Renal cortex interstitium (tissue), 11 donors: ENCODE data around the gene AGAP5. TPM values are rescaled to one million over a fixed set of nuclear protein-coding genes. Genes with fewer than 3 reads are reported as not detected.
"Not testable (repeated sequence)": the region's sequence is repeated elsewhere in the genome, so short reads cannot be mapped to it uniquely, and the experiment has no call there.

Experiments used
- DNase-seq, 11 donors: peaks; one replicate each; pipeline ENCODE4 v3.0.0-alpha.2; 2013; ENCODE audit warnings: low read depth in 9 of 11, low spot score in 4 of 11; ENCODE audit errors: extremely low read depth in 1 of 11
- polyA plus RNA-seq, 3 donors: library from polyadenylated mRNA; unstranded; fragments of 120-200 nt; gene quantifications; one replicate each; pipeline ENCODE4 v1.2.1, GENCODE V29; 2013; ENCODE audit not compliant: insufficient read length in 3 of 3

Gene AGAP5
- polyA plus RNA-seq, 3 donors: 11.2 to 31.3 (median 14.8) TPM

DNA sequence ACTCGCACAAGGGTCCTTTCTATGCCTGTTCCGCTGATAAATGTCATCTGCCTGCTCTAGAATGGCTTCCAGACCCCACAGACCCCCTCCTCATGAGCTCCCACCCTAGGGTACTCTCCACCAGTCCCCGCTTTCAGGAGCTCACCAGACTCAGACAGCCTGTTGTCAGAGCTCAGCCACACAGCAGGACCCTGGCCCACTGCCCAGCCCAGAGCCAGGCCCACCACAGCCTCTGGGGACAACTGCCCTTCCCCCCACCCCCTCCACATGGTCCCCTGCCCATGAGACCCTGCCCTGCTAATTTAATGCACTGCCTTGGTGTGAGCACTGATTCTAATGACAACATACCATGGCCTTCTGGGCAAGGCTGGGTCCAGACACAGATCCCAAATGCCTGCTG is 32.3 kb downstream of the AGAP5 start:
- not testable (repeated sequence) for DNase-seq

GRCh38 chr10:73664156-73665040 is 33.5 kb downstream of the AGAP5 start:
- not testable (repeated sequence) for DNase-seq

- not testable (repeated sequence) for DNase-seq
These were observed 34.3 kb downstream of the AGAP5 start for GRCh38 chr10:73663621-73664020.

DNA sequence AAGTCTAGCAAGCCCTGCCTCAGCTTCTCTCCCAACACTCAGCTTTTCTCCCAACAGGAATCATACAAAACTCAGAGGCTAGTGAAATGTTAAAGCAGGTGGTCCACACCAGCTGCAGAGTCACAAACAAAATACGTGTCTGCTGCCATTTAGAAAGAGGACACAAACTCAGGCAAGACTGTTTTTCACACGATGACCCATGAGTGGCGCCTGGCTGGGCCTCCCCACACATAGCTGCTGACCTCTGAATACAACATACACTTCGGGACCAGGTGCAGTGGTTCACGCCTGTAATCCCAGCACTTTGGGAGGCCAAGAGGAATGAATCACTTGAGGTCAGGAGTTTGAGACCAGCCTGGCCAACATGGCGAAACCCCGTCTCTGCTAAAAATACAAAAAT is 35.2 kb downstream of the AGAP5 start:
- not testable (repeated sequence) for DNase-seq

DNA sequence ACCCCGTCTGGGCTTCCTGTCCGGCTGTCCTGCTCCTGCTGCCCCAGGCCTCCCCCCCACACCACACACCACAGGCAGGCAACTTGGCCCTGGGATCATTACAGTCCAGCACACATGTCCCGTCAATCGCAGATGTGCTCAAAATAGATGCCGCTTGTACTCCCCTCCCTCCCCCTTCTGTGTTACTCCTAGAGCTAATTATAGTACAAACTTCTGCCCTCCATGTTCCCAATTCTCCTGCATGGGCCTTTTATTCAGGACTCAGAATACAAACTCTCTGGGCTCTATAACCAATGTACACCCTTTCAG is 42.0 kb downstream of the AGAP5 start, which contains the start of gene SYNPO2L:
Gene SYNPO2L, minus strand, starts transcription at position 40 of the 309 bp plus-strand sequence. CDS start 107 bp downstream, outside the sequence.
- no peak for DNase-seq

DNA sequence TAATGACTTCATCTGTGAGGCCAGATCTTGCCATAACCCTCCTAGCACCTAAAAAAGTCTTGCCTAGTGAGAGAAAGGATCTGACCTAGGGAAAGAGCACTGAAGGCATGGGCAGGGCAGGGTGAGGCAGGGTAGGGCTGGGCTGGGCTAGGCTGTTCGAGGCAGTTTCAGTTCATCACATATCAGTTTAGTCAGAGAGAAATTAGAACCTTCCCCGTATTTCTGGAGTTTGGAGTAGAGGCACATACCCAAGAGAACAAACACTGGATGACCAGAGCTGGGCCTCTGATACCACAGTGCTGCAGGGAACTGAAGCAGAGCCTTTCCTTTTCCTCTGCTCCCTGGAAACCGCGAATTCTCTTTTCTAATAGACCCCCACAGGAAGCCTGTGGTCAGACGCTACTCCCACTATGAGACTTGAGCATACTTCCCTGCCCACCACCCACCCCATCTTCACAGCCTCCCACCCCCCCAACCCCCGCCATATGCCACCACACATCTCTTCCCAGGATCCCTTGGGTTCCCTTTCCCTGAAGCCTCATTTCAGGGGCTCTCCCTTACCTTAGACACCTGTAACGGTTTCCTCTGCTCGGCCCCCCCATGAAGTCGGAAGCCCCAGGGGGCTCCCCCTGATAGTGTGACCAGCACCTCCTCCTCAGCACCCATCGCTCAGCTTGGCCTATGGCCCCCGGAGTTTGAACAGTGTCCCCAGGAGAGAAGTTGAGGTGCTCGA is 42.5 kb downstream of the AGAP5 start:
- no peak for DNase-seq

DNA sequence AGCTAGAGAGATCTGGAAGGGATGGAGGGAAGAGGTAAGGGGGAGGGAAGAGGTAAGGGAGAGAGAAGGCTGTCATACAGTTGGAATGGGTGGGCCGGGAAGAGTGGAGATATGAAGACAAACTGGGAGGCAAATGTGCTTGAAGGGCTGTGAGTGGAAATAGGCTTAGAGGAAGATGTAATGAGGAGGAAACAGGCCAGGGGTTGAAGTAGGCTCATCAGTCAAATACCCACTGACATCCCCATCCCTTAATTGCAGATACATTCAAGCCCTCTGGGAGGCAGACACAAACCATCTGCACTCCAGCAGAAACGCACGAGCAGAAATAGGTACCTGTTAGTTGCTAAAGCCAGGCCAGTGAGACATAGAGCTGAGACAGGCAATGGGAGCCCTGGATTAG is 44.2 kb downstream of the AGAP5 start:
- no peak for DNase-seq

DNA sequence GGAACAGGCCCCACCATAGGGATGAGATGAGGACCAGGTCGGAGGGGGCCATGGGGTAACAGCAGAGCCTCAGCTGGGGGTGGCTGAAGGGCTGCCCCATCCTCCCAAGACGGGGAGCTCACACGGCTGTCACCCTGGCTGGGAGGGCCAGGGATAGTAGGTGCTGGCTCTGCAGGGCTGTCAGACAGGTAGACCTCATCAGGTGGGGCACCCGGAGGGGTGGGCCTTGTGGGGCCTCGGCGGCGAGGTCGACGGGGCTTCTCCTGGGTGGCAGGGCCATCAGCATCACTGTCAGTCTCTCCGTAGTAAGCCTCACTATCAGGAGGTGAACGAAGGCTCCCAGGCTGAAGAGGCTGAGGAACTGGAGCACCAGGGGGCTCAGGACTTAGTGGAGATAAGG is 44.7 kb downstream of the AGAP5 start:
- DNase-seq: no peak

GRCh38 chr10:73650537-73651331 is 47.2 kb downstream of the AGAP5 start:
- no peak for DNase-seq

DNA sequence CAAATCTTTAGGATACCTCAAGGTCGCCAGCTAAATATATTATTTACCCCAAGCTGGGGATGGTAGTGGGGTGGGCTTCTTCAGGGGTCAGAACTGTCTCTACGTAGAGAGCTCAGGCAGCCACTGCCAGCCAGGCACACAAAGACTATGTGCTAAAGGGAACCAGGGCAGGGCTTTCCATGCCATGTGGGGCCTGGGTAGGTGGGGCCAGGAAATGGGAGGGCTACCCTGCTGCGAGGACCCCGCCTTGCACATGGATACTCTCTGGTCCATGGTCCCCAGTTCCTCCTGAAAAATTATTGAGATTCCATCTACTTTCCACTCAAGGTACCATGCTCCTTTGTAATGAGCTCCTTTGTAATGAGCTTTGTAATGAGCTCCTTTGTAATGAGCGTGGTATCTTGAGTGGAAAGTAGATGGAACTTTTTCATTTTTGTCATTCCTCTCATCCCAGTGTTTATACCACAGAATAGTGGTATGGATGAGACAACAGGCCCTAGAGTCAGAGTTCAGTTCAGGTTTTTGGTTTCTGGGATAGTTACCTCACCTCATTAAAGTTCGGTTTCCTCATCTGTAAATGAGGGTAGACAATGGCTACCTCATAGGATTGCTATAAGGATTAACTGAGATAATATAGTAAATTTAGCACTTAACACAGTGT is 47.9 kb downstream of the AGAP5 start:
- no peak for DNase-seq

DNA sequence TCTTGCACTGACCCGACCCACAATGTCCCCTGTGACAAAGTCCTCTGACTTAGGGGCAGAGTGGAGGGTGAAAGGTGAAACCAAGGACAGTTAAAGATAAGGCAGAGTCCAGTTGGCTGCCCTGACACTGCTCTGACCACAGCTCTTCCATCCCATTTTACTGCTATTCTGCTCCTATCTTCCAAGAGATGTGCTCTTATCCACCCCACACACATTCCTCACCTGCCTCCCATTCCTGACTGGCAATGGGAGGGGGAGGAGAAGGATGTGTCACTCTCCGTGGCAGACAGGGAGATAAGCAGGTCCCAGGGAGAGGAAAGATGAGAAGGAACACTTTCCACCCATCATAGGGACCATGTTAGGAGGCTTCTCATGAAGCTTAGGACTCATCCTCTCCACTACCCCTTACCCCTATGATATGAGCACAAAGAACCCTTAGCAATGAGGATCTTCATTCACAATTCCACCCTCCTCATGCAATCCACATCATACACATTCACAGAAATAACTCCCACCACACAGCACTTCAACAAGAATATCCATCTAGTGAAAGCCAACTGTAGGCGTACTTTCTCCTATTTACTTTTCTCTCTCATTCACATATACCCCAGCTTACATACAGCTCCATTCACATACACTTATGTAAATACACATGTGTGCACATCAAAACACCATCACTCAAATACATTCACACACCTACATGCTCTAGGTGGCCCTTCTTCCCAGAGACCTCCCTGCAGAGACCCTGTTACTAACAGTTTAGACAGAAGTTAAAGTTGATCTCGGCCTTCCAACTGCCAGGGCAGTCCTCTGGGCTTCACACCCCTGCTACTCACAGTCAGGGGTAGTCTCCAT is 48.7 kb downstream of the AGAP5 start:
- no peak for DNase-seq

DNA sequence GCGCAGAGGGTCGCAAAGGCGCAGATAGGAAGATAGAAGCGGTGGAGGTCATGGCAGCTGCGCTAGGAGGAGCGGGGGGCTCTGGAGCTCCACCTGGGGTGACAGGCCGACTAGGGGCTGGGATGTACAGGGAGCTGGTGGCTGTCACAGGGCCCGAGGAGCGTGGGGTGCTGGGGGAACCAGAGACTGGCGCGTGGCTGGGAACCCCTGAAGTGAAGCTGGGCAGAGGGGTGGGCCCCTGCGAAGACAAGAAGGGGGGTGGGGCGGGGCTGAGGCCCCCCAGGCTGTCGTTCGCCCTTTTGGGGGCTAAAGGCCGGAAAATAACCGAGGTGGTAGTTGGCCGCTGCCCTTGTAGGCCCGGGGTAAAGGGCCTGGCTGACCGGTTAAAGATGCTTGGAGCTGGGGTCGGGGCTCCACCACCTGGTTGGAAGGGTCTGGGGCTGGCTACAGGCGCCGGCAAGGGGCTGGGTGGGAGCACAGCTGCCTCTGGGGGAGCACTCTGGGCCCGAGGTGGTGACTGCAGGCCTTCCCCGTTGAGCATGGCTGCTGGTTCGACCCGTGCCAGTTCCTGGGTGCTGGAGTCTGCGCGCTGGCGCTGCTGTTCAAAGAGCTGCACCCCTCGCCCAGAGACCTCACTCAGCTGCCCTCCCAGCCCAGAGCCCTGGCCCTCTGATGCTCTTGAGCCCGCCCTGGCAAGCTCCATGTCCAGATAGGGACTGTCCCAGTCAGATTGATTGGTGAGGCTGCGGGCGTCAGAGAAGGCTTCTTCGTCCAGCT is 49.8 kb downstream of the AGAP5 start:
- no peak for DNase-seq

DNA sequence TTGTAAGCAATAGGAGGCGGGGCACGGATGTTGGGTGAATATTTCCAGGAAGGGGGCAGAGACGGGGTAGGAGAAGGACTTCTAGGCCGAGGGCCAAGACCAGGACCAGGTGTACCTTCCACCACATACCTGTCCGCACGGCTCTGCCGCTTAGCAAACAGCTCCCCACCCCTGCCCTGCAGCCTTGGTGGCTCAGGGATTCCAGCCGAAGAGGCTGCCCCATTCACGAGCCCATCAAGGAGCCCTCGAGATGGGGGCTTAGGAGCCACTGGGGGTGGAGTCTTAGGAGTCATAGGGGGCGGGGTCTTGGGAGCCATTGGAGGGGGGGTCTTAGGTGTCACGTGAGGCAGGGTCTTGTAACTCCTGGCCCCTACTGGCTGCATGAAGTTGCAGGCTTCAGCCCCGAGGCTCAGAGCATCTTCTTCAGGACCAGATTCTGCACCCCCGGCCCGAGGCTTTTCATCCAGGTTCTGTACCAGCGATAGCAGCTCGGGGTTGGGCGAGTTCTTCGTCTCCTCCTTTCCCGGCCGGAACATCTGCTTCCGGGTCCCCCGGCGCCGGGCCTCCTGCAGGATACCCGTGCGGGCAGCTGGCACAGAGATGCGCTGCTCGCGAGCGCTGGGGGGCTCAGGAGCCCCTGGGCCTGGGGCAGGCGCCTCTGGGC is 50.6 kb downstream of the AGAP5 start:
- DNase-seq: peak in 10 of 11 donors; percentile 56 to 80 (median 67)

DNA sequence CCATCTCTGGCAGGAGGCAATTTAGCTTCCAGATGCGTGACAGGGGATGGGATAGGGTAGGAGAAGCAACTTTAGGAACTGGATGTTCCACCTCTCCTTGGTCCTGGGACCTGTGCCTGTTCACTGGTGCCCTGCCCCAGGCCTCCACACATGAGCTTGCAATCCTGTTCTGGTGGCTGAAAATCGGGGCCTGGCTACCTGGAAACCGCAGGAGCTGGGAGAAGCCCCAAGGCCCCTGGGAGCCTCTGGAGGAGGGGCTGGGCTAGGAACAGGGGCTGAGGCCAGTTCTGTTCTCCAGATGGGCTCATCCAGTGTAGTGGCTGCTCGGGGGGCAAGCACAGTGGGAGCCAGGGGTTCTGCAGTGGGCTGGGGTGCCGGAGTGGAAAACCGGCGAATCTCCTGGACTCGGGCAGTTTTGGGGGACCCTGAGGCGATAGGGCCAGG is 51.3 kb downstream of the AGAP5 start:
- DNase-seq: no peak

DNA sequence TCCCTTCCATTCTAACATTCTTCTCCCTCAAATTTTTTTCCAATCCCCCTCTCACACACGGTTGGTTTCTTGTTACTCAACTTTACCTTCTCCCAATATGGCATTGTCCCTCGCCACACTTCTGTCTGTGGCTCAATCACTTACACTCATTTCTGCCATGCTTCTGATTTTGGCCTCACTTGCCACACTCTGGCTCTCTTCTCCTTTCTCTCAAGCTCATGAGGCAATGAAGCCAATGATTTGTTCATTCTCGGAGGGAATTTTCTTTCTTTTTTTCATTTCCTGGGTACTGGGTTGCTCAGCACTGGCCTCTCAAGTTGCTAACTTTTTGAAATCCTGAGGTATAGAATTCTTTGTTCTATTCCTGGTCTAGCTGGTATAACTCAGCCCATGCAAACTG is 52.7 kb downstream of the AGAP5 start:
- no peak for DNase-seq

DNA sequence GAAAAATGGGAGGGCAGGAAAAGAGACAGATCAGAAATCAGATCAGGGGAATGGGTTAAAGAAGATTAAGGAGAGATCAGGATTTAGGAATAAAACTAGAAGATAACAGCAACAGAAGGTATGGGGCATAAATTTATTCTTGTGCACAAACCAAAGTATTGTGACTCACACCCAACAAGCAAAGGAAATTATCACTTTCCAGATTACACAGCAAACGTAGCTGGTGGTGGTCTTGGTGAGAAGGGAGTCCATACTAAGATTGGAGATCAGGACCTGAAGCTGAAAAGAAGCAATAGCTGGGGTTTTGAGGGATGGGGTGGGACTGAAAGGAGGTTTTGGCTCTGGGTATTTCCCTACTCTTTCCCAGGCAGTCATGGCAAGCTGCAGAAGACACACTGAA is 53.1 kb downstream of the AGAP5 start:
- no peak for DNase-seq
